ENCODE measurements around the gene OMD.

GRCh38 chr9:92463984-92464383 is 39.7 kb upstream of the OMD start:
- no peak for TF ChIP-seq CTCF (IDR thresholded peaks at IDR 0.05 in 8 of 11, conservative IDR thresholded peaks at IDR 0.05 in 3 of 11)
- no peak for TF ChIP-seq POLR2A (IDR thresholded peaks at IDR 0.05)
